ENCODE results near the gene USP47.

GRCh38 chr11:11958403-11959231 is 116.8 kb downstream of the USP47 start:
- TF ChIP-seq CTCF (IDR thresholded peaks at IDR 0.05) = no peak
- TF ChIP-seq POLR2A (IDR thresholded peaks at IDR 0.05) = peak in 1 of 2 donors; percentile 12
